HG02588 (cell line): ENCODE data around the gene SHOC1.
"Not testable (repeated sequence)": the region's sequence is repeated elsewhere in the genome, so short reads cannot be mapped to it uniquely, and the experiment has no call there.

ENCODE experiments used
- ATAC-seq: cut with Tn5 transposase; IDR thresholded peaks from one replicate; pipeline ENCODE4 v1.9.1; 2021; ENCODE audit warnings: mild to moderate bottlenecking, moderate library complexity; ENCODE audit not compliant: unreplicated experiment

SHOC1 gene

GRCh38 chr9:111794835-111795556 lies at the start of gene SHOC1:
TSS of gene SHOC1 (minus strand) at chr9:111794937. CDS start at chr9:111791418, 3,519 bp downstream.
- no peak for ATAC-seq

GRCh38 chr9:111843971-111844370 lies 49.2 kb upstream of the SHOC1 start:
- no peak for ATAC-seq

GRCh38 chr9:111842313-111842712 lies 47.6 kb upstream of the SHOC1 start:
- no peak for ATAC-seq

- no peak for ATAC-seq
Measured at GRCh38 chr9:111840442-111840841, 45.7 kb upstream of the SHOC1 start.

- ATAC-seq = no peak
Measured at GRCh38 chr9:111839987-111840386, 45.2 kb upstream of the SHOC1 start.

- ATAC-seq = peak; percentile 79
Measured at GRCh38 chr9:111839387-111839786, 44.6 kb upstream of the SHOC1 start.

- no peak for ATAC-seq
Measured at GRCh38 chr9:111838439-111838838, 43.7 kb upstream of the SHOC1 start.

- ATAC-seq = no peak
Measured at GRCh38 chr9:111836311-111836710, 41.6 kb upstream of the SHOC1 start.

GRCh38 chr9:111833941-111834340 lies 39.2 kb upstream of the SHOC1 start:
- ATAC-seq = no peak

- no peak for ATAC-seq
Measured at GRCh38 chr9:111832449-111832848, 37.7 kb upstream of the SHOC1 start.

GRCh38 chr9:111831371-111832108 lies 36.8 kb upstream of the SHOC1 start:
- ATAC-seq = no peak

- no peak for ATAC-seq
Measured at GRCh38 chr9:111828193-111828592, 33.5 kb upstream of the SHOC1 start.

GRCh38 chr9:111825468-111826145 lies 30.9 kb upstream of the SHOC1 start:
- ATAC-seq = no peak

GRCh38 chr9:111821006-111821528 lies 26.3 kb upstream of the SHOC1 start:
- no peak for ATAC-seq

GRCh38 chr9:111819360-111819759 lies 24.6 kb upstream of the SHOC1 start:
- no peak for ATAC-seq

GRCh38 chr9:111815285-111816070 lies 20.7 kb upstream of the SHOC1 start:
- ATAC-seq = no peak

- ATAC-seq = no peak
Measured at GRCh38 chr9:111812337-111812736, 17.6 kb upstream of the SHOC1 start.

GRCh38 chr9:111810908-111811307 lies 16.2 kb upstream of the SHOC1 start:
- ATAC-seq = no peak

- ATAC-seq = not testable (repeated sequence)
Measured at GRCh38 chr9:111810415-111810814, 15.7 kb upstream of the SHOC1 start.

- ATAC-seq = no peak
Measured at GRCh38 chr9:111807197-111807596, 12.5 kb upstream of the SHOC1 start.

GRCh38 chr9:111806259-111806658 lies 11.5 kb upstream of the SHOC1 start:
- ATAC-seq = no peak
